Osteocyte (in vitro differentiated cells): ENCODE data around the gene APH1B. TPM values are rescaled to one million over a fixed set of nuclear protein-coding genes. Genes with fewer than 3 reads are reported as not detected.

ENCODE experiments used
- DNase-seq: peaks from one replicate; pipeline ENCODE4 v3.0.0; 2021; ENCODE audit warnings: mixed read lengths; ENCODE audit not compliant: unreplicated experiment; ENCODE audit errors: extremely low spot score
- H3K27ac Mint-ChIP-seq: one replicate; pipeline ENCODE4 v1.8.0; 2021; ENCODE audit warnings: mild to moderate bottlenecking, mixed read lengths; ENCODE audit not compliant: unreplicated experiment
- H3K27me3 Mint-ChIP-seq: one replicate; pipeline ENCODE4 v1.8.0; 2021; ENCODE audit warnings: mixed read lengths; ENCODE audit not compliant: unreplicated experiment
- H3K36me3 Mint-ChIP-seq: one replicate; pipeline ENCODE4 v1.8.0; 2021; ENCODE audit warnings: mixed read lengths; ENCODE audit not compliant: unreplicated experiment
- H3K4me1 Mint-ChIP-seq: one replicate; pipeline ENCODE4 v1.8.0; 2021; ENCODE audit warnings: mixed read lengths; ENCODE audit not compliant: unreplicated experiment
- H3K4me3 Mint-ChIP-seq: one replicate; pipeline ENCODE4 v1.8.0; 2021; ENCODE audit warnings: mild to moderate bottlenecking, moderate library complexity, mixed read lengths; ENCODE audit not compliant: unreplicated experiment
- H3K9me3 Mint-ChIP-seq: one replicate; pipeline ENCODE4 v1.8.0; 2021; ENCODE audit warnings: mixed read lengths; ENCODE audit not compliant: unreplicated experiment
- CTCF ChIP-seq: fragments of 200-600 bp; sonication (generic); IDR thresholded peaks from 2 replicates; pipeline ENCODE4 v1.5.0; 2021; ENCODE audit warnings: antibody characterized with exemption, mild to moderate bottlenecking, moderate library complexity
- total RNA-seq: library from RNA; stranded (reverse); gene quantifications from 2 replicates; pipeline ENCODE4 v1.2.1, GENCODE V29; 2021

Gene APH1B
- total RNA-seq, 1 donor from 2014 or later = 13.9 TPM

GRCh38 chr15:63251701-63252100, 25.7 kb upstream of the APH1B start:
- peaks cover 17% of the 10 kb centered on the region for H3K36me3 Mint-ChIP-seq
- no peaks in the 10 kb centered on the region for H3K9me3 Mint-ChIP-seq
- H3K4me1 Mint-ChIP-seq = peaks cover 37% of the 10 kb centered on the region
- no peak for DNase-seq
- H3K4me3 Mint-ChIP-seq = no peak overlapping the region
- H3K27me3 Mint-ChIP-seq = no peaks in the 10 kb centered on the region
- H3K27ac Mint-ChIP-seq = no peak overlapping the region
- TF ChIP-seq CTCF = no peak

GRCh38 chr15:63252292-63252691, 25.1 kb upstream of the APH1B start:
- Mint-ChIP-seq H3K27ac (no peak overlapping the region), H3K27me3 (no peaks in the 10 kb centered on the region), H3K9me3 (no peaks in the 10 kb centered on the region), H3K4me1 (peaks cover 39% of the 10 kb centered on the region), H3K36me3 (peaks cover 16% of the 10 kb centered on the region), H3K4me3 (no peak overlapping the region)
- TF ChIP-seq CTCF = no peak
- DNase-seq = no peak

- H3K9me3 Mint-ChIP-seq = no peaks in the 10 kb centered on the region
- H3K27me3 Mint-ChIP-seq = no peaks in the 10 kb centered on the region
- H3K4me1 Mint-ChIP-seq = peaks cover 36% of the 10 kb centered on the region
- H3K27ac Mint-ChIP-seq = peak overlapping the region; percentile 64
- no peak for TF ChIP-seq CTCF
- peaks cover 12% of the 10 kb centered on the region for H3K36me3 Mint-ChIP-seq
- DNase-seq = no peak
- H3K4me3 Mint-ChIP-seq = no peak overlapping the region
Observed at GRCh38 chr15:63254991-63255390, 22.4 kb upstream of the APH1B start.

GRCh38 chr15:63255489-63255990, 21.9 kb upstream of the APH1B start:
- Mint-ChIP-seq H3K9me3 (no peaks in the 10 kb centered on the region), H3K4me3 (no peak overlapping the region), H3K36me3 (peaks cover 12% of the 10 kb centered on the region), H3K27me3 (no peaks in the 10 kb centered on the region), H3K27ac (peak overlapping the region; percentile 85), H3K4me1 (peaks cover 31% of the 10 kb centered on the region)
- DNase-seq = no peak
- TF ChIP-seq CTCF = no peak

GRCh38 chr15:63256433-63257274, 20.8 kb upstream of the APH1B start:
- Mint-ChIP-seq H3K27ac (peak overlapping the region; percentile 85), H3K36me3 (peaks cover 18% of the 10 kb centered on the region), H3K4me1 (peaks cover 31% of the 10 kb centered on the region), H3K4me3 (no peak overlapping the region), H3K27me3 (no peaks in the 10 kb centered on the region), H3K9me3 (no peaks in the 10 kb centered on the region)
- no peak for TF ChIP-seq CTCF
- no peak for DNase-seq
